IMR-90 (cell line): ENCODE results near the gene KY. TPM values are rescaled to one million over a fixed set of nuclear protein-coding genes. Genes with fewer than 3 reads are reported as not detected.

Source experiments
- ATAC-seq: fragments of 200-7000 bp; cut with Tn5 transposase; 2 replicates; pipeline ENCODE4 v1.9.1; 2020; ENCODE audit warnings: low read depth, mild to moderate bottlenecking, moderate library complexity
- BruUV-seq: library from RNA; stranded (reverse); fragments of 400-500 nt; replicated peaks from 2 replicates; lab custom pipeline; 2021; lab: Mats Ljungman, UMichigan
- CTCF ChIA-PET: fragments of 300-600 bp; formaldehyde crosslinking; extraction: SDS; loops from one replicate; lab custom pipeline; 2021; ENCODE audit warnings: antibody characterized with exemption; lab: Yijun Ruan, JAX
- POLR2A ChIA-PET: fragments of 300-600 bp; sonication (Branson Sonifier 250); formaldehyde crosslinking; loops from one replicate; lab custom pipeline; 2022; ENCODE audit warnings: antibody characterized with exemption; ENCODE audit not compliant: unreplicated experiment; lab: Charles Lee
- DNase-seq: peaks from one replicate; pipeline ENCODE4 v3.0.0; 2013
- H2AFZ ChIP-seq: replicated peaks from 2 replicates; pipeline ENCODE3; 2013; ENCODE audit warnings: low read length, mild to moderate bottlenecking; ENCODE audit not compliant: poor library complexity
- H2AK5ac ChIP-seq: 2 replicates; pipeline ENCODE4 v1.6.1; 2013; ENCODE audit warnings: low read depth, low read length, inconsistent platforms
- H2AK9ac ChIP-seq: replicated peaks from 2 replicates; pipeline ENCODE3; 2013; ENCODE audit warnings: mild to moderate bottlenecking, low read depth, low read length, moderate library complexity; ENCODE audit not compliant: poor library complexity
- H2BK120ac ChIP-seq: 2 replicates; pipeline ENCODE4 v1.6.1; 2013; ENCODE audit warnings: low read depth, low read length, inconsistent platforms
- H2BK15ac ChIP-seq: 3 replicates; pipeline ENCODE4 v1.6.1; 2013; ENCODE audit warnings: low read depth, low read length, inconsistent platforms
- H2BK20ac ChIP-seq: 2 replicates; pipeline ENCODE4 v1.6.1; 2013; ENCODE audit warnings: low read depth, mild to moderate bottlenecking, inconsistent platforms, low read length, moderate library complexity
- H2BK5ac ChIP-seq: 2 replicates; pipeline ENCODE4 v1.6.1; 2013; ENCODE audit warnings: mild to moderate bottlenecking, low read depth, low read length, inconsistent platforms; ENCODE audit not compliant: poor library complexity, severe bottlenecking
- H3K14ac ChIP-seq: replicated peaks from 2 replicates; pipeline ENCODE4 v1.6.1; 2013; ENCODE audit warnings: low read depth, low read length, inconsistent platforms
- H3K18ac ChIP-seq: 2 replicates; pipeline ENCODE4 v1.6.1; 2013; ENCODE audit warnings: low read depth, low read length, control low read depth
- H3K23ac ChIP-seq: 2 replicates; pipeline ENCODE4 v1.6.1; 2013; ENCODE audit warnings: low read depth, low read length, inconsistent platforms
- H3K27ac ChIP-seq: 2 replicates; pipeline ENCODE4 v1.5.1; 2013; ENCODE audit warnings: mild to moderate bottlenecking, control low read depth, low read length; ENCODE audit not compliant: insufficient read depth
- H3K27me3 ChIP-seq: 2 replicates; pipeline ENCODE4 v1.6.1; 2013; ENCODE audit warnings: low read length; ENCODE audit not compliant: control insufficient read depth, insufficient read depth
- H3K36me3 ChIP-seq: 2 replicates; pipeline ENCODE4 v1.6.1; 2013; ENCODE audit warnings: low read length, mixed read lengths; ENCODE audit not compliant: control insufficient read depth, insufficient read depth
- H3K4ac ChIP-seq: 2 replicates; pipeline ENCODE4 v1.6.1; 2013; ENCODE audit warnings: low read depth, low read length, inconsistent platforms
- H3K4me1 ChIP-seq: 2 replicates; pipeline ENCODE4 v1.6.1; 2013; ENCODE audit warnings: low read length, mixed read lengths; ENCODE audit not compliant: control insufficient read depth, insufficient read depth
- H3K4me2 ChIP-seq: 2 replicates; pipeline ENCODE4 v1.6.1; 2013; ENCODE audit warnings: low read depth, mild to moderate bottlenecking, control low read depth, low read length, moderate library complexity
- H3K4me3 ChIP-seq: 2 replicates; pipeline ENCODE4 v1.5.1; 2013; ENCODE audit warnings: low read depth, mild to moderate bottlenecking, control low read depth, low read length, moderate library complexity; ENCODE audit not compliant: insufficient read depth
- H3K56ac ChIP-seq: 2 replicates; pipeline ENCODE4 v1.6.1; 2013; ENCODE audit warnings: low read length, inconsistent platforms; ENCODE audit not compliant: insufficient read depth; ENCODE audit errors: extremely low read depth
- H3K79me1 ChIP-seq, 2 experiments: 2 replicates each; pipeline ENCODE4 v1.6.1; 2013; ENCODE audit warnings: low read length in 2 of 2, inconsistent platforms in 1 of 2, low read depth in 1 of 2
- H3K9ac ChIP-seq: 2 replicates; pipeline ENCODE4 v1.6.1; 2013; ENCODE audit warnings: low read depth, low read length, control low read depth
- H3K9me1 ChIP-seq: 2 replicates; pipeline ENCODE4 v1.6.1; 2013; ENCODE audit warnings: low read length, inconsistent platforms; ENCODE audit not compliant: insufficient read depth
- H3K9me3 ChIP-seq: 2 replicates; pipeline ENCODE4 v1.6.1; 2013; ENCODE audit warnings: low read length; ENCODE audit not compliant: control insufficient read depth, insufficient read depth
- H4K20me1 ChIP-seq: 2 replicates; pipeline ENCODE4 v1.6.1; 2013; ENCODE audit warnings: low read length, inconsistent platforms; ENCODE audit not compliant: insufficient read depth
- H4K5ac ChIP-seq: 2 replicates; pipeline ENCODE4 v1.6.1; 2013; ENCODE audit warnings: mild to moderate bottlenecking, low read depth, low read length, control low read depth
- H4K8ac ChIP-seq, 2 experiments: 2 replicates each; pipeline ENCODE4 v1.6.1; 2013; ENCODE audit warnings: low read depth in 2 of 2, low read length in 2 of 2, control low read depth in 1 of 2, inconsistent platforms in 1 of 2
- H4K91ac ChIP-seq: 2 replicates; pipeline ENCODE4 v1.6.1; 2013; ENCODE audit warnings: low read depth, low read length, inconsistent platforms; ENCODE audit not compliant: insufficient read depth
- BHLHE40 ChIP-seq: fragments of 150-350 bp; IDR thresholded peaks from 2 replicates; pipeline ENCODE4 v1.6.1; 2016; ENCODE audit warnings: mild to moderate bottlenecking, low read depth, low read length
- CEBPB ChIP-seq: IDR thresholded peaks from 2 replicates; pipeline ENCODE4 v1.6.1; 2012; ENCODE audit warnings: low read depth, low read length, improper control_type of control experiment
- CHD1 ChIP-seq: IDR thresholded peaks from 2 replicates; pipeline ENCODE4 v1.6.1; 2012; ENCODE audit warnings: low read depth, low read length, improper control_type of control experiment
- CTCF ChIP-seq: conservative IDR thresholded peaks from 2 replicates; pipeline ENCODE4 v1.5.1; 2012; ENCODE audit warnings: mild to moderate bottlenecking, low read depth, low read length, improper control_type of control experiment
- ELK1 ChIP-seq: fragments of 150-350 bp; IDR thresholded peaks from 2 replicates; pipeline ENCODE4 v1.6.1; 2016; ENCODE audit warnings: low read depth, mild to moderate bottlenecking, low read length, moderate library complexity, borderline replicate concordance
- FOS ChIP-seq: fragments of 150-350 bp; IDR thresholded peaks from 2 replicates; pipeline ENCODE4 v1.6.1; 2016; ENCODE audit warnings: low read depth, low read length
- MAFK ChIP-seq: IDR thresholded peaks from 2 replicates; pipeline ENCODE4 v1.6.1; 2012; ENCODE audit warnings: low read depth, low read length, improper control_type of control experiment
- MAZ ChIP-seq: IDR thresholded peaks from 2 replicates; pipeline ENCODE4 v1.6.1; 2012; ENCODE audit warnings: low read depth, mild to moderate bottlenecking, low read length, improper control_type of control experiment, moderate library complexity, borderline replicate concordance
- MXI1 ChIP-seq: IDR thresholded peaks from 2 replicates; pipeline ENCODE4 v1.6.1; 2012; ENCODE audit warnings: low read depth, mild to moderate bottlenecking, low read length, moderate library complexity, borderline replicate concordance
- NFE2L2 ChIP-seq: fragments of 150-350 bp; IDR thresholded peaks from 2 replicates; pipeline ENCODE4 v1.6.1; 2016; ENCODE audit warnings: low read depth, mild to moderate bottlenecking, low read length
- POLR2A ChIP-seq: IDR thresholded peaks from 2 replicates; pipeline ENCODE4 v1.6.1; 2012; ENCODE audit warnings: mild to moderate bottlenecking, low read depth, low read length
- RAD21 ChIP-seq: IDR thresholded peaks from 2 replicates; pipeline ENCODE4 v1.6.1; 2012; ENCODE audit warnings: low read length, improper control_type of control experiment
- RCOR1 ChIP-seq: IDR thresholded peaks from 2 replicates; pipeline ENCODE4 v1.6.1; 2012; ENCODE audit warnings: mild to moderate bottlenecking, low read length, improper control_type of control experiment; ENCODE audit not compliant: insufficient replicate concordance
- RFX5 ChIP-seq: IDR thresholded peaks from 2 replicates; pipeline ENCODE4 v1.8.0; 2012; ENCODE audit warnings: low read depth, mild to moderate bottlenecking, low read length, moderate library complexity
- SMC3 ChIP-seq: fragments of 150-350 bp; IDR thresholded peaks from 2 replicates; pipeline ENCODE4 v1.6.1; 2016; ENCODE audit warnings: low read depth, mild to moderate bottlenecking, antibody characterized with exemption, low read length, moderate library complexity
- USF2 ChIP-seq: fragments of 150-350 bp; IDR thresholded peaks from 2 replicates; pipeline ENCODE4 v1.6.1; 2017; ENCODE audit warnings: mild to moderate bottlenecking, antibody characterized with exemption, low read length, low read depth
- WGBS, 2 experiments: methylation state at CpG; one replicate each; pipeline versions ENCODE4 v1.1.5 to v1.1.7; 2013; ENCODE audit warnings: missing lambda C conversion rate in 2 of 2; ENCODE audit not compliant: insufficient read length in 1 of 2; ENCODE audit errors: extremely low coverage in 2 of 2; 5-methylcytosine and 5-hydroxymethylcytosine counted together
- dilution Hi-C: fragments of 300-500 bp; cut with HindIII; formaldehyde crosslinking; loops from one replicate; pipeline ENCODE4 v1.14.3; 2018; ENCODE audit warnings: low sequenced_read_pairs; ENCODE audit not compliant: unreplicated experiment
- in situ Hi-C: fragments of 300-500 bp; cut with MboI; formaldehyde crosslinking; loops from 3 replicates; pipeline ENCODE4 v1.14.3; 2019; ENCODE audit warnings: low sequenced_read_pairs, inconsistent platforms, mixed read lengths
- intact Hi-C: fragments of 100-400 bp; cut with micrococcal nuclease; formaldehyde crosslinking; loops from 2 replicates; pipeline ENCODE4 v1.10.0; 2022
- polyA plus RNA-seq, 3 experiments: library from polyadenylated mRNA; depleted of rRNA; stranded (reverse); fragments of >200 nt; gene quantifications; 2 replicates each; pipeline ENCODE4 v1.2.3, GENCODE V29; 2012; ENCODE audit warnings: low replicate concordance in 1 of 3
- total RNA-seq: library from RNA; depleted of rRNA; stranded (reverse); fragments of >200 nt; gene quantifications from 2 replicates; pipeline ENCODE4 v1.2.3, GENCODE V29; 2012

Gene KY
- total and polyA plus RNA-seq, 2 of the 4 experiments (the other 2 are of a cell fraction), result under 0.01 to 0.09 TPM

- BruUV-seq, result no TSS peak
- no peak overlapping the region for H2AK9ac ChIP-seq
Measured at GRCh38 chr3:134576831-134577230, 74.0 kb downstream of the KY start.

More at GRCh38 chr3:134576831-134577230, 74.0 kb downstream of the KY start:
- no peak overlapping the region for H3K4me2 ChIP-seq
- H2AK5ac ChIP-seq, result no peak overlapping the region
- no peak overlapping the region for H3K27ac ChIP-seq
- no peak overlapping the region for H4K91ac ChIP-seq
- no peak overlapping the region for H3K18ac ChIP-seq
- ATAC-seq (no peak), DNase-seq (no peak)
- in situ Hi-C loops (no loop called here), intact Hi-C loops (no loop called here), dilution Hi-C loops (no loop called here)
- H2BK20ac ChIP-seq, result no peak overlapping the region
- H3K14ac ChIP-seq, result no peak overlapping the region
- no peak overlapping the region for H4K8ac ChIP-seq
- H3K23ac ChIP-seq, result no peak overlapping the region
- no peak overlapping the region for H4K5ac ChIP-seq
- H3K9me1 ChIP-seq, result no peaks in the 10 kb centered on the region
- TF ChIP-seq ELK1, result no peak
- TF ChIP-seq NFE2L2, result no peak
- no peak for TF ChIP-seq RAD21
- TF ChIP-seq MXI1, result no peak
- TF ChIP-seq SMC3, result no peak
- TF ChIP-seq MAZ, result no peak
- TF ChIP-seq FOS, result no peak
- no peak for TF ChIP-seq CEBPB
- TF ChIP-seq CTCF, result no peak
- no peak for TF ChIP-seq USF2
- TF ChIP-seq RCOR1, result no peak
- no peak for TF ChIP-seq BHLHE40
- no peak for TF ChIP-seq CHD1
- no peak for TF ChIP-seq RFX5
- TF ChIP-seq MAFK, result no peak
- TF ChIP-seq POLR2A, result no peak
- WGBS, 2 experiments, result no CpG with 5 or more reads among the region's 3 CpGs
- ChIA-PET CTCF (no interaction called here), POLR2A (interaction anchor here (0.7 kb wide), 1 partner anchor 1809 kb away, joined by 16 read pairs; no protein-coding TSS in a partner anchor)
- no peaks in the 10 kb centered on the region for H3K9me3 ChIP-seq
- no peaks in the 10 kb centered on the region for H4K20me1 ChIP-seq
- no peak overlapping the region for H2BK120ac ChIP-seq
- H3K79me1 ChIP-seq, result no peaks in the 10 kb centered on the region
- no peaks in the 10 kb centered on the region for H3K36me3 ChIP-seq
- no peak overlapping the region for H3K4ac ChIP-seq
- H3K4me1 ChIP-seq, result no peaks in the 10 kb centered on the region
- no peak overlapping the region for H2BK15ac ChIP-seq
- no peak overlapping the region for H3K4me3 ChIP-seq
- H3K9ac ChIP-seq, result no peak overlapping the region
- no peak overlapping the region for H3K56ac ChIP-seq
- H3K27me3 ChIP-seq, result no peaks in the 10 kb centered on the region
- H2BK5ac ChIP-seq, result no peak overlapping the region
- no peak overlapping the region for H2AFZ ChIP-seq
